H9 (cell line): Measurements from ENCODE around the gene SMC3. TPM values are rescaled to one million over a fixed set of nuclear protein-coding genes. Genes with fewer than 3 reads are reported as not detected.

Source experiments
- DNase-seq: peaks from one replicate; pipeline ENCODE4 v3.0.0-alpha.2; 2017
- H2AFZ ChIP-seq: one replicate; pipeline ENCODE4 v1.6.1; 2013; ENCODE audit warnings: mild to moderate bottlenecking, low read length, control low read depth, moderate library complexity
- H2AK5ac ChIP-seq: 2 replicates; pipeline ENCODE4 v1.6.1; 2013; ENCODE audit warnings: low read length, control low read depth, mixed read lengths; ENCODE audit not compliant: insufficient read length
- H2BK120ac ChIP-seq: one replicate; pipeline ENCODE4 v1.6.1; 2013; ENCODE audit warnings: low read depth, mild to moderate bottlenecking, low read length, control low read depth, inconsistent platforms; ENCODE audit not compliant: poor library complexity, severe bottlenecking
- H2BK12ac ChIP-seq: 2 replicates; pipeline ENCODE4 v1.6.1; 2013; ENCODE audit warnings: low read length, control low read depth, mixed read lengths, low read depth; ENCODE audit not compliant: insufficient read length
- H2BK15ac ChIP-seq: 2 replicates; pipeline ENCODE4 v1.6.1; 2013; ENCODE audit warnings: low read depth, low read length, control low read depth
- H2BK20ac ChIP-seq: one replicate; pipeline ENCODE4 v1.6.1; 2013; ENCODE audit warnings: low read depth, mild to moderate bottlenecking, low read length, control low read depth, inconsistent platforms; ENCODE audit not compliant: poor library complexity, severe bottlenecking
- H2BK5ac ChIP-seq: 2 replicates; pipeline ENCODE4 v1.6.1; 2013; ENCODE audit warnings: low read length, control low read depth, mixed read lengths; ENCODE audit not compliant: insufficient read length
- H3K14ac ChIP-seq: 2 replicates; pipeline ENCODE4 v1.6.1; 2013; ENCODE audit warnings: low read length, control low read depth; ENCODE audit not compliant: insufficient read depth
- H3K18ac ChIP-seq: 2 replicates; pipeline ENCODE4 v1.6.1; 2013; ENCODE audit warnings: low read depth, mild to moderate bottlenecking, mixed read lengths, low read length, control low read depth; ENCODE audit not compliant: insufficient read length
- H3K23ac ChIP-seq: 2 replicates; pipeline ENCODE4 v1.6.1; 2013; ENCODE audit warnings: low read length, control low read depth, mixed read lengths, low read depth; ENCODE audit not compliant: insufficient read length
- H3K23me2 ChIP-seq: 2 replicates; pipeline ENCODE4 v1.6.1; 2013; ENCODE audit warnings: low read depth, mild to moderate bottlenecking, mixed read lengths, low read length, control low read depth; ENCODE audit not compliant: insufficient read length, poor library complexity, severe bottlenecking
- H3K27ac ChIP-seq: 2 replicates; pipeline ENCODE4 v1.5.1; 2013; ENCODE audit warnings: low read length, control low read depth, mixed read lengths, low read depth; ENCODE audit not compliant: insufficient read length
- H3K27me3 ChIP-seq: 2 replicates; pipeline ENCODE4 v1.6.1; 2013; ENCODE audit warnings: low read length, control low read depth, inconsistent platforms; ENCODE audit not compliant: insufficient read depth
- H3K4ac ChIP-seq: 2 replicates; pipeline ENCODE4 v1.6.1; 2013; ENCODE audit warnings: low read depth, mild to moderate bottlenecking, control low read depth, inconsistent platforms, low read length, moderate library complexity
- H3K4me1 ChIP-seq: 2 replicates; pipeline ENCODE4 v1.6.1; 2013; ENCODE audit warnings: low read length, control low read depth, inconsistent platforms; ENCODE audit not compliant: insufficient read depth
- H3K4me2 ChIP-seq: 2 replicates; pipeline ENCODE4 v1.6.1; 2013; ENCODE audit warnings: low read length, control low read depth, mixed read lengths; ENCODE audit not compliant: insufficient read length, insufficient read depth
- H3K56ac ChIP-seq: 2 replicates; pipeline ENCODE4 v1.6.1; 2013; ENCODE audit warnings: low read depth, mild to moderate bottlenecking, mixed read lengths, low read length, control low read depth; ENCODE audit not compliant: insufficient read length
- H3K79me1 ChIP-seq: 2 replicates; pipeline ENCODE4 v1.6.1; 2013; ENCODE audit warnings: low read depth, mild to moderate bottlenecking, moderate library complexity, low read length, control low read depth, inconsistent platforms; ENCODE audit not compliant: insufficient read depth, poor library complexity, severe bottlenecking
- H3K79me2 ChIP-seq: 2 replicates; pipeline ENCODE4 v1.6.1; 2013; ENCODE audit warnings: low read length, control low read depth, inconsistent platforms; ENCODE audit not compliant: insufficient read depth
- H3K9ac ChIP-seq: 2 replicates; pipeline ENCODE4 v1.6.1; 2013; ENCODE audit warnings: low read length, control low read depth, mixed read lengths; ENCODE audit not compliant: insufficient read length; ENCODE audit errors: extremely low read depth
- H3K9me3 ChIP-seq: one replicate; pipeline ENCODE4 v1.6.1; 2013; ENCODE audit warnings: low read depth, low read length, inconsistent platforms; ENCODE audit not compliant: control insufficient read depth
- H3T11ph ChIP-seq: one replicate; pipeline ENCODE4 v1.6.1; 2013; ENCODE audit warnings: mild to moderate bottlenecking, low read length, control low read depth, inconsistent platforms
- H4K20me1 ChIP-seq: one replicate; pipeline ENCODE4 v1.6.1; 2013; ENCODE audit not compliant: control insufficient read depth, insufficient read length, insufficient read depth
- H4K5ac ChIP-seq: 2 replicates; pipeline ENCODE4 v1.6.1; 2013; ENCODE audit warnings: low read depth, mild to moderate bottlenecking, mixed read lengths, low read length, control low read depth; ENCODE audit not compliant: insufficient read length
- H4K8ac ChIP-seq: replicated peaks from 2 replicates; pipeline ENCODE4 v1.6.1; 2013; ENCODE audit warnings: low read length, control low read depth, mixed read lengths, low read depth; ENCODE audit not compliant: insufficient read length
- H4K91ac ChIP-seq: 2 replicates; pipeline ENCODE4 v1.6.1; 2013; ENCODE audit warnings: low read depth, mild to moderate bottlenecking, moderate library complexity, mixed read lengths, low read length, control low read depth; ENCODE audit not compliant: insufficient read length
- H3K27ac Mint-ChIP-seq, 3 experiments: 2 replicates in 2 of 3; 3 replicates in 1 of 3; pipeline ENCODE4 v1.8.0; 2020 to 2021; ENCODE audit warnings: mixed read lengths in 3 of 3, mild to moderate bottlenecking in 1 of 3, moderate library complexity in 1 of 3
- H3K27me3 Mint-ChIP-seq: 2 replicates; pipeline ENCODE4 v1.8.0; 2021; ENCODE audit warnings: low read depth, mild to moderate bottlenecking, moderate library complexity, mixed read lengths
- H3K36me3 Mint-ChIP-seq, 3 experiments: 2 replicates in 2 of 3; 3 replicates in 1 of 3; pipeline ENCODE4 v1.8.0; 2020 to 2021; ENCODE audit warnings: low read depth in 3 of 3, mixed read lengths in 3 of 3; ENCODE audit not compliant: insufficient read depth in 1 of 3
- H3K4me1 Mint-ChIP-seq, 2 experiments: 2 replicates each; pipeline ENCODE4 v1.8.0; 2020; ENCODE audit warnings: mixed read lengths in 2 of 2
- H3K4me3 Mint-ChIP-seq, 2 experiments: 2 replicates in 1 of 2; 3 replicates in 1 of 2; pipeline ENCODE4 v1.8.0; 2020 to 2021; ENCODE audit warnings: mild to moderate bottlenecking in 2 of 2, mixed read lengths in 2 of 2, moderate library complexity in 1 of 2
- H3K9me3 Mint-ChIP-seq, 2 experiments: 2 replicates in 1 of 2; 3 replicates in 1 of 2; pipeline ENCODE4 v1.8.0; 2020; ENCODE audit warnings: mild to moderate bottlenecking in 2 of 2, mixed read lengths in 2 of 2, moderate library complexity in 1 of 2
- WGBS: extraction: QIAGEN DNeasy Blood & Tissue Kit; methylation state at CpG from one replicate; pipeline ENCODE4 v1.1.7; 2013; ENCODE audit warnings: missing lambda C conversion rate, low lambda C conversion rate, mixed read lengths; ENCODE audit not compliant: insufficient read length; ENCODE audit errors: extremely low coverage; 5-methylcytosine and 5-hydroxymethylcytosine counted together
- total RNA-seq: library from RNA; stranded (reverse); gene quantifications from 2 replicates; pipeline ENCODE4 v1.2.1, GENCODE V29; 2021
- TF ChIP-seq, protein P1 (sequence below): fragments of 200-600 bp; sonication (generic); conservative IDR thresholded peaks from 3 replicates; pipeline ENCODE4 v1.8.0; 2021; ENCODE audit warnings: antibody characterized with exemption, mild to moderate bottlenecking

Gene SMC3
- total RNA-seq, 1 experiment from 2014 or later = 82.4 TPM

DNA sequence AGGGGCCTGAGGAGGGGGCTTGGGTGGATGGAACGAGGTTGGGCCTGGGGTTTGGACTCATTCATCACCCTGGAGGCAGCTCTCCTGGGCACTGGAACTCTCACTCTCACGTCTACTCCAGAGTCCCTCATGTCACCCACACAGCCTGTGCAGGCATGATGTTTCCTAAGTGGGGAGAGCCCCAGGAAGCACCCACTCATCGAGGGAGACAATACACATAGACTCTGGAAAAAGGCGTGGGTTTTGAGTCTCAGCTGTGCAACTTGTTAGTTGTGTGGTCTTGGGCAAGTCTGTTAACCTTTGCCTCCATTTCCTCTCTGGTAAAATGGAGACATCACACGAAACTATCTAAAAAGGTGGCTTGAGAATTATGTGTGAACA, 50.7 kb downstream of the SMC3 start:
- Mint-ChIP-seq H3K27ac (no peak overlapping the region), H3K9me3 (no peaks in the 10 kb centered on the region), H3K4me1 (peaks cover 9 to 13% of the 10 kb centered on the region in 2 experiments; a peak in 3 of 4 replicates), H3K27me3 (peaks cover 3% of the 10 kb centered on the region), H3K36me3 (no peaks in the 10 kb centered on the region), H3K4me3 (no peak overlapping the region)
- TF ChIP-seq, protein P1, sequence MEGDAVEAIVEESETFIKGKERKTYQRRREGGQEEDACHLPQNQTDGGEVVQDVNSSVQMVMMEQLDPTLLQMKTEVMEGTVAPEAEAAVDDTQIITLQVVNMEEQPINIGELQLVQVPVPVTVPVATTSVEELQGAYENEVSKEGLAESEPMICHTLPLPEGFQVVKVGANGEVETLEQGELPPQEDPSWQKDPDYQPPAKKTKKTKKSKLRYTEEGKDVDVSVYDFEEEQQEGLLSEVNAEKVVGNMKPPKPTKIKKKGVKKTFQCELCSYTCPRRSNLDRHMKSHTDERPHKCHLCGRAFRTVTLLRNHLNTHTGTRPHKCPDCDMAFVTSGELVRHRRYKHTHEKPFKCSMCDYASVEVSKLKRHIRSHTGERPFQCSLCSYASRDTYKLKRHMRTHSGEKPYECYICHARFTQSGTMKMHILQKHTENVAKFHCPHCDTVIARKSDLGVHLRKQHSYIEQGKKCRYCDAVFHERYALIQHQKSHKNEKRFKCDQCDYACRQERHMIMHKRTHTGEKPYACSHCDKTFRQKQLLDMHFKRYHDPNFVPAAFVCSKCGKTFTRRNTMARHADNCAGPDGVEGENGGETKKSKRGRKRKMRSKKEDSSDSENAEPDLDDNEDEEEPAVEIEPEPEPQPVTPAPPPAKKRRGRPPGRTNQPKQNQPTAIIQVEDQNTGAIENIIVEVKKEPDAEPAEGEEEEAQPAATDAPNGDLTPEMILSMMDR = no peak
- Histone ChIP-seq H3K23ac (no peak overlapping the region), H3K4me1 (no peaks in the 10 kb centered on the region), H4K91ac (no peak overlapping the region), H3K9me3 (no peaks in the 10 kb centered on the region), H2BK20ac (no peak overlapping the region), H3K9ac (no peak overlapping the region), H3K4ac (no peak overlapping the region), H3T11ph (no peak overlapping the region), H3K18ac (no peak overlapping the region), H3K79me1 (no peaks in the 10 kb centered on the region), H3K27ac (no peak overlapping the region), H2AK5ac (no peak overlapping the region), H3K23me2 (no peaks in the 10 kb centered on the region), H3K56ac (no peak overlapping the region), H2BK120ac (no peak overlapping the region), H3K27me3 (no peaks in the 10 kb centered on the region), H4K20me1 (no peaks in the 10 kb centered on the region), H2BK15ac (no peak overlapping the region), H3K79me2 (no peaks in the 10 kb centered on the region), H3K14ac (no peak overlapping the region), H4K8ac (no peak overlapping the region), H4K5ac (no peak overlapping the region), H2BK5ac (no peak overlapping the region), H2BK12ac (no peak overlapping the region), H2AFZ (no peak overlapping the region), H3K4me2 (no peak overlapping the region)
- no CpG with 5 or more reads among the region's 5 CpGs for WGBS
- no peak for DNase-seq
